Measurements from ENCODE around the gene ARID1B. TPM values are rescaled to one million over a fixed set of nuclear protein-coding genes. Genes with fewer than 3 reads are reported as not detected.

Gene ARID1B
- total and polyA plus RNA-seq, 7 donors, result 8.1 to 61.1 (median 53.1) TPM

DNA sequence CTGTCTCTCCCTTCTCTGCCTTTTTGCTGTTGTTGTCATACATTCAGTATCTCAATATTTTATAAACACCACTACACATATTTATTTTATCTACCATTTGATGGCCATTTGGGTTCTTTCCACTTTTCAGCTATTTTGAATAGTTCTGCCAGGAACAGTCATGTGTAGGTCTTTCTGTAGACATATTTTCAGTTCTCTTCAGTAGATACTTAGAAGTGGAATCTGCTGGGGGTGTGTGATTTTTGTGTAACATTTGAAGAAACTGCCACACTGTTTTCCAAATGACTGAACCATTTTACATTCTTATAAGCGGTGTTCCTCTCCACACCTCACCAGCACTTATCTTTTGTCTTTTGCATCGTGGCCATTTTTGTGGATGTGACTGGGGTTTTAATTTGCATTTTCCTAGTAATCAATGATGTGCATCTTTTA lies 197.7 kb downstream of the ARID1B start:
- 89 to 97% (median 93%) methylated on average over 2 of the region's 2 CpGs for WGBS, 3 donors
- Histone ChIP-seq H3K4me3 (no peak overlapping the region), H3K4me1 (peaks cover 81% of the 10 kb centered on the region), H3K36me3 (ENCODE audit: insufficient read depth in 1 of 2, low read depth in 1 of 2) (no peaks in the 10 kb centered on the region), H3K27me3 (ENCODE audit: insufficient read depth in 3 of 3, low read length in 2 of 3) (no peaks in the 10 kb centered on the region), H3K9me3 (no peaks in the 10 kb centered on the region), H3K27ac (no peak overlapping the region)
- TF ChIP-seq, protein P1, sequence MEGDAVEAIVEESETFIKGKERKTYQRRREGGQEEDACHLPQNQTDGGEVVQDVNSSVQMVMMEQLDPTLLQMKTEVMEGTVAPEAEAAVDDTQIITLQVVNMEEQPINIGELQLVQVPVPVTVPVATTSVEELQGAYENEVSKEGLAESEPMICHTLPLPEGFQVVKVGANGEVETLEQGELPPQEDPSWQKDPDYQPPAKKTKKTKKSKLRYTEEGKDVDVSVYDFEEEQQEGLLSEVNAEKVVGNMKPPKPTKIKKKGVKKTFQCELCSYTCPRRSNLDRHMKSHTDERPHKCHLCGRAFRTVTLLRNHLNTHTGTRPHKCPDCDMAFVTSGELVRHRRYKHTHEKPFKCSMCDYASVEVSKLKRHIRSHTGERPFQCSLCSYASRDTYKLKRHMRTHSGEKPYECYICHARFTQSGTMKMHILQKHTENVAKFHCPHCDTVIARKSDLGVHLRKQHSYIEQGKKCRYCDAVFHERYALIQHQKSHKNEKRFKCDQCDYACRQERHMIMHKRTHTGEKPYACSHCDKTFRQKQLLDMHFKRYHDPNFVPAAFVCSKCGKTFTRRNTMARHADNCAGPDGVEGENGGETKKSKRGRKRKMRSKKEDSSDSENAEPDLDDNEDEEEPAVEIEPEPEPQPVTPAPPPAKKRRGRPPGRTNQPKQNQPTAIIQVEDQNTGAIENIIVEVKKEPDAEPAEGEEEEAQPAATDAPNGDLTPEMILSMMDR (IDR thresholded peaks at IDR 0.05), result no peak
- intact Hi-C loops (cut with DNase I), result loop anchor here in 1 of 2 donors (5.0 to 10.0 kb wide), 2 partner anchors 37 to 210 kb away; no protein-coding TSS in a partner anchor
- DNase-seq (no peak), ATAC-seq (no peak)

DNA sequence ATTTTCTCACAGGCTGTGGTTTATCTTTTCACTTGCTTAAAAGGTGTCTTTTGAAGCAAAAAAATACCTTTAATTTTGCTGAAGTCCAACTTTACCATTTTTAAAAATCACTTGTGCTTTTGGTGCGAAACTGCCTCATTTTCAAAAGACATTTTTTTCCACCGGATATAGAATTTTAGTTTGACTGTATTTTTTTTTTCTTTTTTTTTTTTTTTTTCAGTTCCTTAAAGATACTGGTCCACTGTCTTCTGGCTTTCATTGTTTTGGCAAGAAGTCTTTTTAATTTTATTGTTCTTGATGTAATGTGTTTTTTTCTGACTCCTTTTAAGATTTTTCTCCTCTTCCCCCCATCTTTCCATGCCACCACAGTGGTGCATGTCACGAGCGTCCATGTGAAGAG lies 198.2 kb downstream of the ARID1B start:
- WGBS, 3 donors, result 95 to 96% (median 96%) methylated on average over 4 of the region's 4 CpGs
- TF ChIP-seq, protein P1 (IDR thresholded peaks at IDR 0.05), result no peak
- H3K4me1 ChIP-seq, result peaks cover 79% of the 10 kb centered on the region
- DNase-seq (no peak), ATAC-seq (no peak)
- intact Hi-C loops (cut with DNase I), result loop anchor here in 1 of 2 donors (5.0 to 10.0 kb wide), 2 partner anchors 37 to 209 kb away; no protein-coding TSS in a partner anchor
- no peak overlapping the region for H3K4me3 ChIP-seq
- no peaks in the 10 kb centered on the region for H3K36me3 ChIP-seq (ENCODE audit: insufficient read depth in 1 of 2, low read depth in 1 of 2)
- H3K9me3 ChIP-seq, result no peaks in the 10 kb centered on the region
- H3K27me3 ChIP-seq (ENCODE audit: insufficient read depth in 3 of 3, low read length in 2 of 3), result no peaks in the 10 kb centered on the region
- H3K27ac ChIP-seq, result no peak overlapping the region

GRCh38 chr6:156976216-156977127 lies 199.3 kb downstream of the ARID1B start:
- Histone ChIP-seq H3K27me3 (ENCODE audit: insufficient read depth in 3 of 3, low read length in 2 of 3) (no peaks in the 10 kb centered on the region), H3K36me3 (ENCODE audit: insufficient read depth in 1 of 2, low read depth in 1 of 2) (no peaks in the 10 kb centered on the region), H3K4me1 (peaks cover 78% of the 10 kb centered on the region), H3K4me3 (peak overlapping the region; percentile 58), H3K9me3 (no peaks in the 10 kb centered on the region), H3K27ac (peak overlapping the region; percentile 61)
- DNase-seq (no peak), ATAC-seq (peak in 3 of 4 donors; percentile 39 to 52 (median 48))
- WGBS, 3 donors, result 27 to 41% (median 30%) methylated on average over 21 of the region's 21 CpGs
- intact Hi-C loops (cut with DNase I), result loop anchor here in 1 of 2 donors (5.0 to 10.0 kb wide), 2 partner anchors 36 to 208 kb away; no protein-coding TSS in a partner anchor
- TF ChIP-seq, protein P1 (IDR thresholded peaks at IDR 0.05), result no peak

- Histone ChIP-seq H3K27me3 (ENCODE audit: insufficient read depth in 3 of 3, low read length in 2 of 3) (no peaks in the 10 kb centered on the region), H3K27ac (peak overlapping the region; percentile 67), H3K4me1 (peaks cover 80% of the 10 kb centered on the region), H3K9me3 (no peaks in the 10 kb centered on the region), H3K4me3 (peak overlapping the region; percentile 8), H3K36me3 (ENCODE audit: insufficient read depth in 1 of 2, low read depth in 1 of 2) (no peaks in the 10 kb centered on the region)
- TF ChIP-seq, protein P1 (IDR thresholded peaks at IDR 0.05), result no peak
- intact Hi-C loops (cut with DNase I), result loop anchor here in 1 of 2 donors (5.0 to 10.0 kb wide), 2 partner anchors 35 to 207 kb away; no protein-coding TSS in a partner anchor
- DNase-seq, result peak in 1 of 2 donors; percentile 64
- 26 to 40% (median 35%) methylated on average over 8 of the region's 8 CpGs for WGBS, 3 donors
- ATAC-seq, result peak; percentile 59 to 84 (median 80)
Observed at GRCh38 chr6:156977527-156978291, 200.5 kb downstream of the ARID1B start.
